Measurements from ENCODE around the gene MYO1D.

The MYO1D gene

GRCh38 chr17:32873114-32873513 is 3.8 kb downstream of the MYO1D start:
- Histone ChIP-seq H3K36me3 (ENCODE audit: insufficient read depth) (no peaks in the 10 kb centered on the region), H3K9ac (no peak overlapping the region), H3K4me1 (ENCODE audit: low read depth, poor library complexity, severe bottlenecking) (peaks cover 20% of the 10 kb centered on the region), H3K27ac (no peak overlapping the region), H3K79me2 (ENCODE audit: insufficient read depth, low read depth) (no peaks in the 10 kb centered on the region), H3K27me3 (ENCODE audit: insufficient read depth, low read depth) (no peaks in the 10 kb centered on the region), H2AFZ (ENCODE audit: low read depth) (no peak overlapping the region), H3K4me2 (no peak overlapping the region), H4K20me1 (ENCODE audit: insufficient read depth) (no peaks in the 10 kb centered on the region), H3K4me3 (IDR thresholded peaks at IDR 0.05; ENCODE audit: insufficient read depth, low read depth, low read length) (no peak overlapping the region)
- TF ChIP-seq CTCF (conservative IDR thresholded peaks at IDR 0.05; ENCODE audit: low read depth, low read length), result no peak

- no peaks in the 10 kb centered on the region for H3K79me2 ChIP-seq (ENCODE audit: insufficient read depth, low read depth)
- H3K4me2 ChIP-seq, result no peak overlapping the region
- peaks cover 12% of the 10 kb centered on the region for H3K4me1 ChIP-seq (ENCODE audit: low read depth, poor library complexity, severe bottlenecking)
- H3K4me3 ChIP-seq (IDR thresholded peaks at IDR 0.05; ENCODE audit: insufficient read depth, low read depth, low read length), result no peak overlapping the region
- no peak for TF ChIP-seq CTCF (conservative IDR thresholded peaks at IDR 0.05; ENCODE audit: low read depth, low read length)
- H3K9ac ChIP-seq, result no peak overlapping the region
- no peak overlapping the region for H3K27ac ChIP-seq
- no peaks in the 10 kb centered on the region for H4K20me1 ChIP-seq (ENCODE audit: insufficient read depth)
- no peaks in the 10 kb centered on the region for H3K27me3 ChIP-seq (ENCODE audit: insufficient read depth, low read depth)
- no peaks in the 10 kb centered on the region for H3K36me3 ChIP-seq (ENCODE audit: insufficient read depth)
- H2AFZ ChIP-seq (ENCODE audit: low read depth), result no peak overlapping the region
Measured at GRCh38 chr17:32871746-32872145, 5.2 kb downstream of the MYO1D start.

GRCh38 chr17:32870969-32871368 is 6.0 kb downstream of the MYO1D start:
- Histone ChIP-seq H3K4me3 (IDR thresholded peaks at IDR 0.05; ENCODE audit: insufficient read depth, low read depth, low read length) (no peak overlapping the region), H3K4me1 (ENCODE audit: low read depth, poor library complexity, severe bottlenecking) (peaks cover 11% of the 10 kb centered on the region), H2AFZ (ENCODE audit: low read depth) (no peak overlapping the region), H4K20me1 (ENCODE audit: insufficient read depth) (no peaks in the 10 kb centered on the region), H3K27me3 (ENCODE audit: insufficient read depth, low read depth) (no peaks in the 10 kb centered on the region), H3K27ac (no peak overlapping the region), H3K36me3 (ENCODE audit: insufficient read depth) (no peaks in the 10 kb centered on the region), H3K79me2 (ENCODE audit: insufficient read depth, low read depth) (no peaks in the 10 kb centered on the region), H3K4me2 (no peak overlapping the region), H3K9ac (no peak overlapping the region)
- TF ChIP-seq CTCF (conservative IDR thresholded peaks at IDR 0.05; ENCODE audit: low read depth, low read length), result no peak

- TF ChIP-seq CTCF (conservative IDR thresholded peaks at IDR 0.05; ENCODE audit: low read depth, low read length), result no peak
- Histone ChIP-seq H3K27ac (no peak overlapping the region), H3K4me1 (ENCODE audit: low read depth, poor library complexity, severe bottlenecking) (peaks cover 3% of the 10 kb centered on the region), H3K79me2 (ENCODE audit: insufficient read depth, low read depth) (no peaks in the 10 kb centered on the region), H4K20me1 (ENCODE audit: insufficient read depth) (no peaks in the 10 kb centered on the region), H3K4me3 (IDR thresholded peaks at IDR 0.05; ENCODE audit: insufficient read depth, low read depth, low read length) (no peak overlapping the region), H2AFZ (ENCODE audit: low read depth) (no peak overlapping the region), H3K27me3 (ENCODE audit: insufficient read depth, low read depth) (no peaks in the 10 kb centered on the region), H3K9ac (no peak overlapping the region), H3K4me2 (no peak overlapping the region), H3K36me3 (ENCODE audit: insufficient read depth) (no peaks in the 10 kb centered on the region)
Measured at GRCh38 chr17:32870027-32870670, 6.8 kb downstream of the MYO1D start.
